Stimulated activated CD8-positive, alpha-beta memory T cell treated with anti-CD3 and anti-CD28 coated beads, Interleukin-12 subunit alpha, Interleukin-12 subunit beta, amount 100 ng/mL, for 24 hours (primary cell): Measurements from ENCODE around the gene EXOC4.

Experiments used
- DNase-seq: peaks from one replicate; pipeline ENCODE4 v3.0.0-alpha.2; 2020; ENCODE audit errors: extremely low read depth

EXOC4 gene

DNA sequence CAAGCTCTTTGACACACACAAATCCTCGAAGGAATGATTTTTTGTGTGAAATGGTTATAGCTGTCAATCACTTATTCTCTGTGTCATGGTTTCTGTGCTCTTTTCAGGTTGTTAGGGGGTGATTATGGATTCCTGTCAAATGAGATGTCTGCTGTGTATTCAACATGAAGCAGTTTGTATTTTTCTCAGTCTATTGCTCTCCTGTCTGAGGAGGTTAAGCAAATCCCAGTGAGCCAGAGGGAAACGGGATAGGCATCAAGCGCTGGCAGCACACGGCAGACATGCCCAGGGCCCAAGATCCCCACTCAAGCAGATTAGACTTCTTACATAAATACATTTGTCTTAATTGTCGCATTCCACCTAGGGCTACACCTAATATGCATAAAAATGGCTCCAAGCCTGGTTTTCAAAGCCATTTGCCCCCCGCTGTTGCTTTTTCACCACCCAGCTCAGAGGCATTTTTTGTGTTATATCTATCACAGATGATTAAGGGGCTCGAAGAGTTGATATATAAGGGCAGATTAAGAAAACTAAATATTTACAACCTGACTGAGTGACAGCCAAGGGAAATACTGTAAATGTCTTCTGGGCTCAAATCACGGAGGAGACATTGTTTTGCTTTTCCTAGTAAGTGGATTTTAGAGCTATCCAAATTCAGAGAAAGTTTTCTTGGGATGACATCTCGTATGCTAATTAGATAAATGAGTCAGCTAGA, 681.5 kb downstream of the EXOC4 start:
- no peak for DNase-seq

DNA sequence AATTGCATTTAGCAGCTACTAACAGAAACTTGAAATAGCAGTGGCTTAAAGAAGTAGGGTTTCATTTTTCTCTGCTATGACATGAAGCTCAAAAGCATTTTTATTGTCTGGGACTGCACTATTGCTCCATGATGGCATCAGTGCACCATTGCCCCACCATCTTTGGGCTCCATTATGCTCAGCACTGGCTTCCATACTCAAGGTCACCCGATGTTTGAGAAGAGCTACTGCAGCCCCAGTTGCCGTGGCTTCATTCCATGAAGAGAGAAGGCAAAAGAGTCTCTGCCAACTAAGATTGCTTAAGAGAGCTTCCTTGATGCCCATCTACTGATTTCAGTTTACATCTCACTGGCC, 682.1 kb downstream of the EXOC4 start:
- DNase-seq = no peak

GRCh38 chr7:133936074-133936473, 683.2 kb downstream of the EXOC4 start:
- DNase-seq = no peak

- no peak for DNase-seq
Measured at GRCh38 chr7:133937786-133938185, 684.9 kb downstream of the EXOC4 start.

DNA sequence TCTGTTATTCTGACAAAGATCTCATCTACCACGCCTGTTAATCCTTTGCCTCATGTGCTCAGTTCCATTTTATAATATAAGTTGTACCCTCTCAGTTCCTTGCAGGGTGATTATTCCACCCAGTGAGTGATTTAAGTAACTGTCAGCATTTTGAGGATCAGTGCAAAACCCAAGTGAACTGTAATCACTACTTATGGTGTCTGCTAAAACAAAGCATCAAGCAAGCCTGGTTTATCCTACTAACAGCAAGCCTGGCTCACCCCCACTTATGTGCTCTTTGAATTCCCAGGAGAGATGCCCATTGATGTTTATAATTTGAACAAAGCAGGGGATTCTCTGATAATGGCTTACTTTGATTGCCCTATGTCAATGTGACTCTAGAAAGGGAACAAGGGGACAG, 687.5 kb downstream of the EXOC4 start:
- no peak for DNase-seq

GRCh38 chr7:133941496-133941895, 688.6 kb downstream of the EXOC4 start:
- DNase-seq = no peak

- DNase-seq = no peak
Measured at GRCh38 chr7:133945497-133945896, 692.6 kb downstream of the EXOC4 start.

GRCh38 chr7:133947458-133948254, 694.8 kb downstream of the EXOC4 start:
- no peak for DNase-seq

GRCh38 chr7:133948588-133948987, 695.7 kb downstream of the EXOC4 start:
- no peak for DNase-seq

GRCh38 chr7:133950855-133951254, 698.0 kb downstream of the EXOC4 start:
- DNase-seq = no peak

DNA sequence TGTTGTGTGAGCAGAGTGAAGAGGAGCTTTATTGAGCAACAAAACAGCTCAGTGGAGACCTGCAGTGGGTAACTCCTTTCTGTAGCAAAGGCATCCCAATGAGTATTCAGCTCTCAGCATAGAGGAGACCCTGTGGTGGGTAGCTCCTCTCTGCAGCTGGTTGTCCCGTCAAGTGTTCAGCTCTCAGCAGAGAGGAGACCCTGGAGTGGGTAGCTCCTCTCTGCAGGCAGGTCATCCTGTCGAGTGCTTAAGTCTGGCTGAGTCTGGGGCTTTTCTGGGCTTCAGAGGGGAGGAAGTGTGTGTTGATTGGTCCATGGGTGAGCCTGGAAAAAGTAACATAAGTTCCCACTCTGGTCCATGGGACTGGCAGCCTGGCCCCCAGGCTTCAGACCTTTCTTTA, 702.3 kb downstream of the EXOC4 start:
- DNase-seq = no peak

- no peak for DNase-seq
Measured at GRCh38 chr7:133957845-133958244, 705.0 kb downstream of the EXOC4 start.

DNA sequence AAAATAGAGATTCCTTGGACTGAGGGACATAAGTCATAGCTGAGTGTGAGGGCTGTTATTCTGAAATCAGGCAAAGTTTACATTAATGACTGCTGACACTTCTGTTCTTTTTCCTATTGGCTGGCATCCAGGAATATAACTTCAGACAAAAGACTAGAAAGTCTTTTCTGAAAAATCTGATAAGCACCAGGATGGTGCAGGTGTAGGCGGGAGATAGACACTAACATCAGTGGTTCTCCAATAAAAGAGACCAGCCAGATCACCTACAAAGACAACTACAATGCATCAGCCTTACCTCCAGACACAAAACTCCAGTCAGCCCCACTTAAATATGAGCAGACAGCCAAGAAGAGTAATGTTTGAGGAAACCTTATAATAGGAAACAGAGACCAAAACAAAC, 705.9 kb downstream of the EXOC4 start:
- DNase-seq = no peak

GRCh38 chr7:133959505-133959904, 706.6 kb downstream of the EXOC4 start:
- no peak for DNase-seq

- DNase-seq = no peak
Measured at GRCh38 chr7:133961724-133962123, 708.8 kb downstream of the EXOC4 start.

DNA sequence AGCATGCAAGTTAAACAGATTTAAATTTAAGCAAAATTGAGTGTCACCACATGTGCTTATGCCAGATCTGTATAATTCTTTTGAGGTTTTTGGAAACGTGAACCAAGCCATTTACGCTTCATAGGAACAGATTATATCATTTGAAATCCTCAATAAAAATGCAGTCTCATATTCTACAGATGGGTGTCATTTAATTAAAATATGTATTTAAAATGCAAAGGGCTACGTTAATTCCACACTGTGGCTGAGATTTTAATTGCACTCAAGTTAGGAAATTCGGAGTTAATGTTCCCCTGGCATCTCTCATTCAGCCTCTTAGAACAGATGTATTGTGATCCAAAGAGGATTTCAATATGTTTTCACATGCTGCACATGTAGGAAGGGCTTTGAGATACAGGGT, 709.8 kb downstream of the EXOC4 start:
- DNase-seq = no peak

DNA sequence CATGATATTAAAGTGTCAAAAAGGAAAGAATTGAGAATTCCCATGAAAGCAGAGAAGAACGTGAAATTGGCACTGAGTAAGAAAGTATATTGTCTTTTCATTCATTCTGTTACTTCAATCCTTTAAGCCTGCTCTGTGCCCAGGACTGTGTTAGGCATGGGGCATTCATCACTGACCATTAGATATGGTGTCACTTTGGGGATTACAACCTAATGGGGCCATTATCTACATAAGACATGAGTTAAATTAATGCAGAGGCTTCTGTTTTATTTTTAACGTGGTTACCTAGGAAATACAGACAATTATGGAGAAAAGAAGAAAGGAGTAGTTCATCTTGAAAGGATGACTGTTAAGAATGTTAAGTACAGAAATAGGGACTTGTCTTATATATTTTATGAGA, 710.8 kb downstream of the EXOC4 start:
- no peak for DNase-seq

DNA sequence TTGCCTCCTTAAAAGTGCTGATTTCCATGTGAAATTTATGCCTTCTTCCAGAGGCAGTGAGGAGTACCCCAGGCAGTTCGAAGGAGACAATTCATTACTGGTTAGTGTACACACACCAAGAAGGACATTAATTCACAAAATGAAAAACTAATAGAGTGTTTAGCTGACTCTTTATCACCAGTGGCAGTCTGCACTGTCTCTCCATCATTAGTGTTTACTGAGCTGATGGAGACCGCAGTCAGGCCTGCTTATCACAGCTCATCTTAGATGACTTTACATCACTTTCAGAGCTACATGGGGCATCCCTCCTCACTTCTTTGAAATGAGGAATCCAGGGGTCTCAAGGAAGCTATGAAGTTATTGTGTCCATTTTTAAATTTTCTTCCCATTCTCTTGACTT, 718.7 kb downstream of the EXOC4 start:
- no peak for DNase-seq

DNA sequence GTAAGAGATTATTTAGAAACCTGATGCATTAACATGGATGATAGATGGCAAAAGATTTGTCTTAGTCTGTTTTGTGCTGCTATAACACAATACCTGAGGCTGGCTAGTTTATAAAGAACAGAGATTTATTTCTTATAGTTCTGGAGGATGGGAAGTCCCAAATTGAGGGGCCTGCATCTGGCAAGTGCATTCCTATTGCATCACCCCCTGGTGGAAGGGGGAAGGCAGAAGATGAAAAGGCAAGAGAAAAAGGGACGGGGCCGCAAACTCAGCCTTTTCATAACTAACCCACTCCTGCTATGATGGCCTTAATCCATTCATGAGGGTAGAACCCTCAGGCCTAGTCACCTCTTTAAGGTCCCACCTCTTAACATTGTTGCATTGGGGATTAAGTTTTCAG, 720.8 kb downstream of the EXOC4 start:
- no peak for DNase-seq

GRCh38 chr7:133975130-133975529, 722.3 kb downstream of the EXOC4 start:
- no peak for DNase-seq

GRCh38 chr7:133976140-133976539, 723.3 kb downstream of the EXOC4 start:
- DNase-seq = no peak

DNA sequence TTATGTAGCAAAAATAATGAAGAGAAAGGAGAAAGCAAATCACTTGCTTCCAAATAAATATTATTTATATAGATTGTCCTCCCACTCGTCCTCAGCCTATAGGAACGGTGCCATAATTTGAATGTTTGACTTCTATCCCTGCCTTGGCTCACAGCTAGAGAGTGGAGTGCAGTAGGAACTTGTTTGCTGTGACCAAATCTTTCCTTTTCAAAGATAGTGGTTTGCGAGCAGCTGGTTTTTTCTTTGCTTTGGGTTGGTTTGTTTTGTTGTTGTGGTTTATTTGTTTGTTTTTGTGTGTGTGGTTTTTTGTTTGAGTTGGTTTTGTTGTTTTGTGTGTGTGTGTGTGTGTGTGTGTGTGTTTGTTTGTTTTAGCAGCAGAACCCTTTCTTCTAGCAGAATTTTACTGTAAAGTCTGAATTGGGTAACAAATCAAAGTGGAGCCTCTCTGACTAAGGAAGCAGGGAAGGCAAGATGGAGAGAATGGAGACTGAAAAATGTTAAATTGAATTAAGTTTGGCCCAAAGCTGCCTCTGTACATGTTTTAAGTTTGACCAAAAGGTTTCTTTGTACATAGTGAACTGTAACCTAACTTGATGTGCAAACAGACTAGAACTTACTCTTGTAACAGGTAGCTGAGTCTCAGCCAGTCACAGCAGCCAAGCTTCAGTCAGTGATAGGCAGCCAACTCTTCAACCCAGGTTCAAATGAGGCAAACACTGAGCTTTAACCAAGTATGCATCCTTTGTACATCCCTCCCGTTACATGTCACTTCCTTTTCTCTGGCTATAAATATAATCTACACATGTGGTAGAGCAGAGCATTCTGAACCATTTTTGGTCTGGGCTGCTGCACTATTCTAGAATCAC, 724.8 kb downstream of the EXOC4 start:
- no peak for DNase-seq
